GM13977 (cell line): ENCODE results near the gene TMEM59L.

Source experiments
- DNase-seq: peaks from one replicate; pipeline ENCODE4 v3.0.0; 2012; ENCODE audit warnings: low spot score
- in situ Hi-C: fragments of 300-500 bp; cut with MboI; formaldehyde crosslinking; loops from one replicate; pipeline ENCODE4 v1.12.0; 2022; ENCODE audit warnings: low sequenced_read_pairs, low pct_unique_long_range_greater_than_20kb, mixed read lengths, inconsistent platforms; ENCODE audit not compliant: unreplicated experiment
- TF ChIP-seq, protein P1 (sequence below): IDR thresholded peaks from 2 replicates; pipeline ENCODE4 v1.5.1; 2012; ENCODE audit warnings: mild to moderate bottlenecking, control low read depth; ENCODE audit not compliant: insufficient read depth; ENCODE audit errors: extremely low read depth, missing control alignments

TMEM59L gene

GRCh38 chr19:18603255-18603957 lies 9.3 kb upstream of the TMEM59L start:
- in situ Hi-C loops = no loop called here
- peak; percentile 64 for DNase-seq

DNA sequence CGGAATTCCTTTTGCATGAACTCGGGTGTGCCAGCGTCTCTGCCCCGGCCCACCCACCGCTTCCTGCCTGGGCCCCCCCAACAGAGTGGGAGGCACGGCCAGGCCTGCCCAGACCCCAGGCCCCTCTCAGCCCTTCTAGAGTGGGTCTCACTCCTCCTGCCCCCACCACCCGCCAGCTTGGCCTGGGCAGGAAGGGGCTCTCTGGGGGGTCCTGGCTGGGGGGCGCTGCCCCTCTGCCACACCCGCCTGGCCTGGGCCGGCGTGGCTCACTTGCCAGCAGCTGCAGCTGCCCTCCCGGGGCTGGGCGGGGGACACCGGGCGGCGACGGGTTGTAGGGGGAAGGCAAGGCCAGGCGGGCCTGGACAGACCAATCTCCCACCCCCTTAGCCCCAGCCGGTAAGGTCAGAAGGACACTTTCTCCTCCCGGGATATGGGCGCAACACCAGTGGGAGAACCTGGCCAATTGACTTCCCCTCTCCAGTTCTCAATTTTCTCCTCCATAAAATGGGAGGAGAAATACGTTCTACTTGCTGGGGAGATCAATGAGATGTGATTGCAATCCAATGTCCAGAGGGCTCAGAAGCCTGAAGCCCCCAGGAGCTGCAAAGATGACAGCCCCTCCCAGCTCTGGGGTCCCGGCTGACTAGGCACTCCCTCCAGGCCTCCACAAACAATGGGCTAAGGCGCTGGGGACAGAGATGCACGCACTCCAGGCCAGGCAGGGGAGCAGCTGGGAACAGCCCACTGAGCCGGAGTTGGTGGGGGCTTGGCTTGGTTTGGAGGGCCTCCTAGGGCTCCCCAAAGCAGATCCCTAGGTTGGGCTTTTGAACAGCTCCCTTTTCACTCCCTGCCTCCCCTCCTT lies 8.5 kb upstream of the TMEM59L start:
- no peak for DNase-seq
- TF ChIP-seq, protein P1, sequence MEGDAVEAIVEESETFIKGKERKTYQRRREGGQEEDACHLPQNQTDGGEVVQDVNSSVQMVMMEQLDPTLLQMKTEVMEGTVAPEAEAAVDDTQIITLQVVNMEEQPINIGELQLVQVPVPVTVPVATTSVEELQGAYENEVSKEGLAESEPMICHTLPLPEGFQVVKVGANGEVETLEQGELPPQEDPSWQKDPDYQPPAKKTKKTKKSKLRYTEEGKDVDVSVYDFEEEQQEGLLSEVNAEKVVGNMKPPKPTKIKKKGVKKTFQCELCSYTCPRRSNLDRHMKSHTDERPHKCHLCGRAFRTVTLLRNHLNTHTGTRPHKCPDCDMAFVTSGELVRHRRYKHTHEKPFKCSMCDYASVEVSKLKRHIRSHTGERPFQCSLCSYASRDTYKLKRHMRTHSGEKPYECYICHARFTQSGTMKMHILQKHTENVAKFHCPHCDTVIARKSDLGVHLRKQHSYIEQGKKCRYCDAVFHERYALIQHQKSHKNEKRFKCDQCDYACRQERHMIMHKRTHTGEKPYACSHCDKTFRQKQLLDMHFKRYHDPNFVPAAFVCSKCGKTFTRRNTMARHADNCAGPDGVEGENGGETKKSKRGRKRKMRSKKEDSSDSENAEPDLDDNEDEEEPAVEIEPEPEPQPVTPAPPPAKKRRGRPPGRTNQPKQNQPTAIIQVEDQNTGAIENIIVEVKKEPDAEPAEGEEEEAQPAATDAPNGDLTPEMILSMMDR = no peak
- in situ Hi-C loops = no loop called here

More at GRCh38 chr19:18603255-18603957, 9.3 kb upstream of the TMEM59L start:
- TF ChIP-seq, protein P1 = no peak

- peak; percentile 45 for DNase-seq
- in situ Hi-C loops = no loop called here
- TF ChIP-seq, protein P1 = no peak
Measured at GRCh38 chr19:18604820-18605159, 7.9 kb upstream of the TMEM59L start.

DNA sequence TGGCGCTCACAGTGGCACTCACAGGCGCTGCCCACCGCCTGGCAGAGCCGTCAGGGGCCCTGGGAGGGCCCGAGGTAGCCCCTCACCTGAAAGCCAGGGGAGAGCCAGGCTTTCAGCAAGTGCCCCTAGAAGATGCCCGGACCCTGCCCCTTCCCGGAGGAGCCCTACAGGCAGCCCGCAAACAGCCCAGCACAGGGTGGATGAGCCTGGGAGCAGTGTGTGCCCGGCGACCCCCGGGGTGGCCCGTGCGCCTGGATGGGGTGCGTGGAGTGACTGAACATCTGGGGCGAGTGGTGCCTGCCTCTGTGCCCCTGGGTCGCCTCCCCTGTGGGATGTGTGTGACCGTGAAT lies 7.5 kb upstream of the TMEM59L start:
- TF ChIP-seq, protein P1 = no peak
- DNase-seq = no peak
- in situ Hi-C loops = no loop called here

- in situ Hi-C loops = no loop called here
- TF ChIP-seq, protein P1 = no peak
- peak; percentile 47 for DNase-seq
Measured at GRCh38 chr19:18605546-18606280, 7.0 kb upstream of the TMEM59L start.
